C4-2B (cell line): Measurements from ENCODE around the gene SYCN.

ENCODE experiments used
- ZFX ChIP-seq: fragments of 450-650 bp; IDR thresholded peaks from 2 replicates; pipeline ENCODE4 v1.6.1; 2017
- TF ChIP-seq, protein P1 (sequence below): fragments of 450-650 bp; conservative IDR thresholded peaks from 2 replicates; pipeline ENCODE4 v1.5.1; 2017; ENCODE audit warnings: mild to moderate bottlenecking

DNA sequence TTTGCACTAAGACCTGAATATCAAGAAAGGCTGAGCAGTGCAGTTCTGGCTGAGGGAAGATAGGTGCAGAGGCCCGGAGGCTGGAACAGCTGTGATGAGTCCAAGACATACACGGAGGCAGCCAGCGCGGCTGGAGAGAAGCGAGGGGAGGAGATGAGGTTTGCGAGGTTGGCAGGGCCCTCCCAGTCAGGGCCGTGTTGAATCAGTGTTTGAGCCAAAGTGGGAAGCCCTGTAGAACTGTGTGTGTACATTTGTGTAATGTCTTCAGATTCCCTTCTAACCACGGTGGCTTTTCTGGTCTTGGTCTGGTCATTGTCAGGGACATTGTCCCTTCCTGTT is 43.6 kb downstream of the SYCN start:
- TF ChIP-seq, protein P1, sequence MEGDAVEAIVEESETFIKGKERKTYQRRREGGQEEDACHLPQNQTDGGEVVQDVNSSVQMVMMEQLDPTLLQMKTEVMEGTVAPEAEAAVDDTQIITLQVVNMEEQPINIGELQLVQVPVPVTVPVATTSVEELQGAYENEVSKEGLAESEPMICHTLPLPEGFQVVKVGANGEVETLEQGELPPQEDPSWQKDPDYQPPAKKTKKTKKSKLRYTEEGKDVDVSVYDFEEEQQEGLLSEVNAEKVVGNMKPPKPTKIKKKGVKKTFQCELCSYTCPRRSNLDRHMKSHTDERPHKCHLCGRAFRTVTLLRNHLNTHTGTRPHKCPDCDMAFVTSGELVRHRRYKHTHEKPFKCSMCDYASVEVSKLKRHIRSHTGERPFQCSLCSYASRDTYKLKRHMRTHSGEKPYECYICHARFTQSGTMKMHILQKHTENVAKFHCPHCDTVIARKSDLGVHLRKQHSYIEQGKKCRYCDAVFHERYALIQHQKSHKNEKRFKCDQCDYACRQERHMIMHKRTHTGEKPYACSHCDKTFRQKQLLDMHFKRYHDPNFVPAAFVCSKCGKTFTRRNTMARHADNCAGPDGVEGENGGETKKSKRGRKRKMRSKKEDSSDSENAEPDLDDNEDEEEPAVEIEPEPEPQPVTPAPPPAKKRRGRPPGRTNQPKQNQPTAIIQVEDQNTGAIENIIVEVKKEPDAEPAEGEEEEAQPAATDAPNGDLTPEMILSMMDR: no peak
- no peak for TF ChIP-seq ZFX
